Ovary (tissue), 3 donors: ENCODE measurements around the gene MYBPC1.
"Not testable (repeated sequence)": the region's sequence is repeated elsewhere in the genome, so short reads cannot be mapped to it uniquely, and the experiment has no call there.

Experiments used
- CTCF ChIP-seq, 3 donors: fragments of 450-650 bp in 2 of 3; fragments of 200-600 bp in 1 of 3; IDR thresholded peaks; one replicate each; pipeline versions ENCODE4 v1.5.1 to v1.8.0; 2016 to 2022; ENCODE audit warnings: antibody characterized with exemption in 3 of 3, mild to moderate bottlenecking in 1 of 3
- EP300 ChIP-seq: sonication (generic); formaldehyde crosslinking; IDR thresholded peaks from one replicate; pipeline ENCODE4 v1.6.1; 2017; ENCODE audit warnings: antibody characterized with exemption
- donor health status: DM: no; HTN: no; CAD: no.

GRCh38 chr12:101558726-101559125 is 36.0 kb upstream of the MYBPC1 start:
- TF ChIP-seq CTCF (IDR thresholded peaks at IDR 0.05); EP300: not testable (repeated sequence)
